ENCODE measurements around the gene ACAD8. TPM values are rescaled to one million over a fixed set of nuclear protein-coding genes. Genes with fewer than 3 reads are reported as not detected.

The ACAD8 gene
- total and polyA plus RNA-seq, 7 donors = 19.0 to 31.2 (median 28.0) TPM

GRCh38 chr11:134287561-134287960, 34.2 kb downstream of the ACAD8 start:
- no peaks in the 10 kb centered on the region for H3K27me3 ChIP-seq
- no peak for TF ChIP-seq POLR2A (IDR thresholded peaks at IDR 0.05)
- no peak for TF ChIP-seq EP300 (IDR thresholded peaks at IDR 0.05)
- TF ChIP-seq, protein P1, sequence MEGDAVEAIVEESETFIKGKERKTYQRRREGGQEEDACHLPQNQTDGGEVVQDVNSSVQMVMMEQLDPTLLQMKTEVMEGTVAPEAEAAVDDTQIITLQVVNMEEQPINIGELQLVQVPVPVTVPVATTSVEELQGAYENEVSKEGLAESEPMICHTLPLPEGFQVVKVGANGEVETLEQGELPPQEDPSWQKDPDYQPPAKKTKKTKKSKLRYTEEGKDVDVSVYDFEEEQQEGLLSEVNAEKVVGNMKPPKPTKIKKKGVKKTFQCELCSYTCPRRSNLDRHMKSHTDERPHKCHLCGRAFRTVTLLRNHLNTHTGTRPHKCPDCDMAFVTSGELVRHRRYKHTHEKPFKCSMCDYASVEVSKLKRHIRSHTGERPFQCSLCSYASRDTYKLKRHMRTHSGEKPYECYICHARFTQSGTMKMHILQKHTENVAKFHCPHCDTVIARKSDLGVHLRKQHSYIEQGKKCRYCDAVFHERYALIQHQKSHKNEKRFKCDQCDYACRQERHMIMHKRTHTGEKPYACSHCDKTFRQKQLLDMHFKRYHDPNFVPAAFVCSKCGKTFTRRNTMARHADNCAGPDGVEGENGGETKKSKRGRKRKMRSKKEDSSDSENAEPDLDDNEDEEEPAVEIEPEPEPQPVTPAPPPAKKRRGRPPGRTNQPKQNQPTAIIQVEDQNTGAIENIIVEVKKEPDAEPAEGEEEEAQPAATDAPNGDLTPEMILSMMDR (IDR thresholded peaks at IDR 0.05) = no peak
- TF ChIP-seq POLR2AphosphoS5 (IDR thresholded peaks at IDR 0.05) = no peak
- no peaks in the 10 kb centered on the region for H3K9me3 ChIP-seq
- no peaks in the 10 kb centered on the region for H3K36me3 ChIP-seq
- intact Hi-C loops (cut with DNase I) = no loop called here
- no peak for DNase-seq
- H3K27ac ChIP-seq = no peak overlapping the region
- H3K4me1 ChIP-seq = no peaks in the 10 kb centered on the region
- H3K4me3 ChIP-seq = no peak overlapping the region
- 88 to 91% methylated on average over 12 of the region's 12 CpGs for WGBS, 2 donors

- 91 to 93% methylated on average over 13 of the region's 13 CpGs for WGBS, 2 donors
- DNase-seq = no peak
- intact Hi-C loops (cut with DNase I) = no loop called here
These were observed 35.1 kb downstream of the ACAD8 start for GRCh38 chr11:134288486-134288885.

DNA sequence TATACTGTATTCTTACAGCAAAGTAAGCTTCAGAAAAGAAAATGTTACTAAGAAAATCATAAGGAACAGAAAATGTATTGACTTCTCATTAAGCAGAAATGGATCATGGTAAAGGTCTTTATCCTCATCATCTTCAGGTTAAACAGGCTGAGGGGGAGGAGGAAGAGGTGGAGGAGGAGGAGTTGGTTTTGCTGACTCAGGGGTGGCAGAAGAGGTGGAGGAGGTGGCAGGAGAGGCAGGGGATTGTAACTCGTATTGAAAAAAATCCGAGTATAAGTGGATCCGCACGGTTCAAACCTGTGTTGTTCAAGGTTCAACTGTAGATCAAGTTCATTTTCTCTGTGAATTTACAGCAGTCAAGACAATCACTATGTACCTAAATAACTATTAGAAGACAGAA, 35.8 kb downstream of the ACAD8 start:
- Histone ChIP-seq H3K4me3 (no peak overlapping the region), H3K36me3 (no peaks in the 10 kb centered on the region), H3K27me3 (no peaks in the 10 kb centered on the region), H3K4me1 (no peaks in the 10 kb centered on the region), H3K9me3 (no peaks in the 10 kb centered on the region), H3K27ac (no peak overlapping the region)
- DNase-seq = no peak
- 78% methylated on average over 4 of the region's 4 CpGs for WGBS, 2 donors
- TF ChIP-seq POLR2A (IDR thresholded peaks at IDR 0.05) (no peak), EP300 (IDR thresholded peaks at IDR 0.05) (no peak), POLR2AphosphoS5 (IDR thresholded peaks at IDR 0.05) (no peak)
- TF ChIP-seq, protein P1 (IDR thresholded peaks at IDR 0.05) = no peak
- intact Hi-C loops (cut with DNase I) = no loop called here

More at GRCh38 chr11:134288486-134288885, 35.1 kb downstream of the ACAD8 start:
- Histone ChIP-seq H3K4me1 (no peaks in the 10 kb centered on the region), H3K9me3 (no peaks in the 10 kb centered on the region), H3K36me3 (no peaks in the 10 kb centered on the region), H3K4me3 (no peak overlapping the region), H3K27ac (no peak overlapping the region), H3K27me3 (no peaks in the 10 kb centered on the region)
- TF ChIP-seq, protein P1 (IDR thresholded peaks at IDR 0.05) = no peak
- TF ChIP-seq POLR2A (IDR thresholded peaks at IDR 0.05) (no peak), EP300 (IDR thresholded peaks at IDR 0.05) (no peak), POLR2AphosphoS5 (IDR thresholded peaks at IDR 0.05) (no peak)

GRCh38 chr11:134289789-134290188, 36.4 kb downstream of the ACAD8 start:
- Histone ChIP-seq H3K4me3 (no peak overlapping the region), H3K9me3 (no peaks in the 10 kb centered on the region), H3K27ac (no peak overlapping the region), H3K4me1 (no peaks in the 10 kb centered on the region), H3K36me3 (no peaks in the 10 kb centered on the region), H3K27me3 (no peaks in the 10 kb centered on the region)
- intact Hi-C loops (cut with DNase I) = no loop called here
- WGBS, 2 donors = 50 to 55% methylated on average over 12 of the region's 12 CpGs
- TF ChIP-seq POLR2AphosphoS5 (IDR thresholded peaks at IDR 0.05) (no peak), EP300 (IDR thresholded peaks at IDR 0.05) (no peak), POLR2A (IDR thresholded peaks at IDR 0.05) (no peak)
- TF ChIP-seq, protein P1 (IDR thresholded peaks at IDR 0.05) = no peak
- no peak for DNase-seq

GRCh38 chr11:134290646-134291045, 37.3 kb downstream of the ACAD8 start:
- no peaks in the 10 kb centered on the region for H3K27me3 ChIP-seq
- no peaks in the 10 kb centered on the region for H3K4me1 ChIP-seq
- H3K27ac ChIP-seq = no peak overlapping the region
- H3K36me3 ChIP-seq = no peaks in the 10 kb centered on the region
- no peak for TF ChIP-seq POLR2AphosphoS5 (IDR thresholded peaks at IDR 0.05)
- TF ChIP-seq EP300 (IDR thresholded peaks at IDR 0.05) = no peak
- TF ChIP-seq POLR2A (IDR thresholded peaks at IDR 0.05) = no peak
- TF ChIP-seq, protein P1 (IDR thresholded peaks at IDR 0.05) = no peak
- 88 to 89% methylated on average over 7 of the region's 7 CpGs for WGBS, 2 donors
- no peaks in the 10 kb centered on the region for H3K9me3 ChIP-seq
- intact Hi-C loops (cut with DNase I) = no loop called here
- H3K4me3 ChIP-seq = no peak overlapping the region
- DNase-seq = no peak
